IPS-18c (cell line): ENCODE data around the gene SERP2.

Experiments used
- H3K4me3 ChIP-seq: 2 replicates; pipeline ENCODE4 v1.7.0; 2013; ENCODE audit warnings: low read depth, mild to moderate bottlenecking, low read length, moderate library complexity; ENCODE audit not compliant: insufficient read depth
- H3K9me3 ChIP-seq: one replicate; pipeline ENCODE4 v1.6.1; 2013; ENCODE audit warnings: mild to moderate bottlenecking, low read length, moderate library complexity; ENCODE audit not compliant: control insufficient read depth, insufficient read depth

SERP2 gene

GRCh38 chr13:44416744-44417143, 43.1 kb downstream of the SERP2 start:
- Histone ChIP-seq H3K9me3 (peaks cover 7% of the 10 kb centered on the region), H3K4me3 (no peak overlapping the region)

- Histone ChIP-seq H3K9me3 (peaks cover 7% of the 10 kb centered on the region), H3K4me3 (no peak overlapping the region)
These were observed 43.8 kb downstream of the SERP2 start for GRCh38 chr13:44417446-44417845.

GRCh38 chr13:44417876-44418275, 44.3 kb downstream of the SERP2 start:
- Histone ChIP-seq H3K4me3 (no peak overlapping the region), H3K9me3 (peaks cover 7% of the 10 kb centered on the region)

- Histone ChIP-seq H3K4me3 (no peak overlapping the region), H3K9me3 (peaks cover 7% of the 10 kb centered on the region)
These were observed 47.0 kb downstream of the SERP2 start for GRCh38 chr13:44420376-44421220.

GRCh38 chr13:44421853-44422525, 48.4 kb downstream of the SERP2 start:
- Histone ChIP-seq H3K9me3 (peaks cover 7% of the 10 kb centered on the region), H3K4me3 (no peak overlapping the region)

- H3K4me3 ChIP-seq: no peak overlapping the region
- H3K9me3 ChIP-seq: peaks cover 7% of the 10 kb centered on the region
These were observed 49.4 kb downstream of the SERP2 start for GRCh38 chr13:44422755-44423643.

GRCh38 chr13:44423824-44424223, 50.2 kb downstream of the SERP2 start:
- Histone ChIP-seq H3K9me3 (peaks cover 7% of the 10 kb centered on the region), H3K4me3 (no peak overlapping the region)

GRCh38 chr13:44425041-44425814, 51.6 kb downstream of the SERP2 start:
- Histone ChIP-seq H3K4me3 (no peak overlapping the region), H3K9me3 (peaks cover 4% of the 10 kb centered on the region)

GRCh38 chr13:44425815-44426078, 52.1 kb downstream of the SERP2 start:
- Histone ChIP-seq H3K9me3 (peaks cover 2% of the 10 kb centered on the region), H3K4me3 (no peak overlapping the region)

GRCh38 chr13:44426461-44426860, 52.8 kb downstream of the SERP2 start:
- Histone ChIP-seq H3K4me3 (no peak overlapping the region), H3K9me3 (no peaks in the 10 kb centered on the region)

- H3K4me3 ChIP-seq: no peak overlapping the region
- no peaks in the 10 kb centered on the region for H3K9me3 ChIP-seq
These were observed 55.7 kb downstream of the SERP2 start for GRCh38 chr13:44429311-44429710.

GRCh38 chr13:44431150-44431549, 57.5 kb downstream of the SERP2 start:
- Histone ChIP-seq H3K4me3 (no peak overlapping the region), H3K9me3 (no peaks in the 10 kb centered on the region)

GRCh38 chr13:44432650-44433049, 59.0 kb downstream of the SERP2 start:
- Histone ChIP-seq H3K4me3 (no peak overlapping the region), H3K9me3 (no peaks in the 10 kb centered on the region)

- Histone ChIP-seq H3K9me3 (no peaks in the 10 kb centered on the region), H3K4me3 (peak overlapping the region; percentile 22; the same call in 1 of the 2 replicates)
These were observed 60.5 kb downstream of the SERP2 start for GRCh38 chr13:44433863-44434765.

GRCh38 chr13:44434766-44435141, 61.1 kb downstream of the SERP2 start:
- Histone ChIP-seq H3K9me3 (no peaks in the 10 kb centered on the region), H3K4me3 (peak overlapping the region; percentile 22; the same call in 1 of the 2 replicates)
